ENCODE data around the gene ATF6B.
"Not testable (repeated sequence)": the region's sequence is repeated elsewhere in the genome, so short reads cannot be mapped to it uniquely, and the experiment has no call there.

The ATF6B gene

GRCh38 chr6:32079566-32080290 lies 48.3 kb downstream of the ATF6B start:
- DNase-seq, result no peak

GRCh38 chr6:32076321-32076809 lies 51.7 kb downstream of the ATF6B start:
- no peak for DNase-seq

- no peak for DNase-seq
These were observed 52.3 kb downstream of the ATF6B start for GRCh38 chr6:32075781-32076180.

DNA sequence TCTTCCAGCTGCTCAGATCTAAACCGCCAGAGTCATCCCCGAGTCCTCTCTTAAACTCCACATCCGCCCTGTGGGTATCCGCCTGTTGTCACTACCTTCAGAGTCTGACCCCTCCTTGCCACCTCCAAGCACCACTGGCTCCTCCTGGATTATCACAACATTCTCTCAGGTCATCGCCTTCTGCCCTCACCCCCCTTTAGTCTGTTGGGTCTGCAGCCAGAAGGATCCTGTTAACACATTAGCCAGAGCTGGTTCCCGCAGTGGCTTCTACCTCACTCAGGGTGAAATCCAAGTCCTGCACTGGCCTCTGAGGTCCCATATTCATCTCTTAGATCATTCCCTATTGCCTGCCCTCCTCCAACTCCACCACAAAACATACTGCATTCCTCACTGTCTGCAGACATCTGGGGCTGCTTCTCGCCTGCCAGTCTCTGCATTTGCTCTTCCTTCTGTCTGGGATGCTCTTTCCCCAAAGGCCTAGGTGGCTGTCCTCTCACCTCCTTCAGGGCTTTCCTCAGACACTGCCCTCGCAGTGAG lies 53.0 kb downstream of the ATF6B start:
- DNase-seq, result no peak

DNA sequence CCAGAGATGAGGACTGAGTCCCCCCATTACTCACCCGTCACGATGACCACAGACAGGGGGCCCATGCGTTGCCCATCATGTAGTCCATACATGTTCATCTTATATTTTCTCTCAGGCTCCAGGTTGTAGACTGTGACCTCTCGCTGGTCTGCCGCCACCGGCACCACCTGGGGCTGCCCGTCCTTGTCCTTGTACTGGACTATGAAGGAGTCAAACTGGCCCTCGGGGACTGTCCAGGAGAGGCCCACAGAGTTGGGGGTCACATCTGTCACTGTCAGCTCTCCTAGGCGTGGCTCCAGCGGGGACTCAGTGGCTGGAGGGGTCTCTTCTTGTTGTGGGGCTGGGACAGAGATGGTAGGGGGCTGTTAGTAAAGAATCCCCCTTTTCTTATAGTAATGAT lies 54.4 kb downstream of the ATF6B start:
- DNase-seq, result no peak

DNA sequence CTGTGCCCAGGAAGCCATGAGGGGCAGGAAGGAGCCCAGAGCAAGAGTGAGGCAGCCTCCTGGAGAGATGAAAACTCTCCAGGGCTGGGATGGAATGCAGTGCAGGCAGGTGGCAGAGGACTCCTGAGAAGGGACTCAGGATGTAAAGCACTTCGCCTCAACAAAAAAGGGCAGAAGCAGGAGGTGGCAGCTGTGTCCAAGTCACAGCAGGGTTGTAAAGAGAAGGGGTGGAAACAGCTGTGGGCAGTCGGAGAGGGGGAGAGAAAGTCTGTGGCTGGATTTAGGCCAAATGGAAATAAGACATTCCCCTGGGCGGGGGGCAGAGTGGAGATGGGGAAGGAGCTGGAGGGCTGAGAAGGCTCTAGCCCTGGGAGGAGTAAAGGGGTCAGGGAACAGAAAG lies 54.9 kb downstream of the ATF6B start:
- DNase-seq, result no peak

DNA sequence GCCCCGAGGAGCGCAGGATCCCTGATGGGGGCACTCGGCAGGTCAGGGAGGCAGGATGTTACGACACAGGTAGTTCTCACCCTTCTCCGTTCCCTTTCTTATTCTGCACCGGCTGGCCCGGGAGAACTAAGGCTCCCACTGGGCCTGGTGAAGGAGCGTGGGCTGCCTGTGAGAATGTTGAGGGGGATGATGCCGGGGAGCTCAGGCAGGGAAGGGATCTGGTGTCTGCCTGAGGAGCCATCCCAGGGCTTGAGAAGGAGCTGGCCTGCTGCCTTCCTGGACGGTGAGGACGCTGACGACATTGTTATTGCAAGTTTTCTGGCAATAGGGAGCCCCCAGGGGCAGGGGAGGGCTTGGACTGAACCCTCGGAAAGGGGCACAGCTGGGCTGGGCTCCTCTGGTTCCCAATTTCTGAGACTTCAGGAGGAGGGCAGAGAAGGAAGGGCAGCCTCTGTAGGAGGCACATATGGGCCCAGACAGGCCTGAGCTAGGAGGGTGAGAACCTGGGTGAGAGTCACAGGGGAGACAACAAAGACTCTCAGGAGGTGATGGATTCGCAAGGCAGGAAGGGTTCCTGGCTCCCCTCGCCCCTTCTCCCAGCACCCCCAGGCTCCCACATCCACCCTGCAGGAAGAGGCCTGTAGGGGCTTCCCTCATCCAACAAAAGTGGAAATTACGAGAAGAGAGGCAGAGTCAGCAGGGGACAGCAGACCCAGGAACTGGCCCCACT lies 57.1 kb downstream of the ATF6B start:
- DNase-seq, result no peak

DNA sequence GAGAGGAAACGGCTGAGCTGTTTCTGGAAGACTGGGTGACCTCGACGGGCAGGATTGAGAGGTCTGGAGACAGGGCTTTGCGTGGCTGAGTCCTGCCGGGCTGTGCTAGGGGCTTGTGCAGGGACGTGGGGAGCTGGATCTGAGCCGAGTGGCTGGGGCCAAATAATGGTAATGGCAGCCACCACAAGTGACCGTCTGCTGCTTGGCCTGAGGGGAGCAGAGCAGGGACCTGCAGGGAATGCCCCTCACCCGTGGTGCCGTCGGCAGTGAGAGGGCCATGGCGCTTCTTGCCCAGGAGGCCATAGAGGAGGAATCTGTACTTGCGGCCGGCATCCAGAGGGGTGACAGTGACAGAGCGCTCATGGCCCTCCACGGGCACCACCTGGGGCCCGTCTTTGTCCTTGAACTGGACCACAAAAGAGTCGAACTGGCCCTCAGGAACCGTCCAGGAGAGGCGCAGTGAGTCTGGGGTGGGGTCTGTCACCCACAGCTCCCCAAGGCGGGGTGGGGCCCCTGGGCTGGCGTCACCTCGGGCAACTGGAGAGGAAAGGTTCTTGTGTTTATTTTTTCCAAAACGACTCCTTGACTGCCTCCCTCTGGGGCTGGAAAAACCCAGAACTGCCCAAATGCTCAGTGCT lies 58.0 kb downstream of the ATF6B start:
- no peak for DNase-seq

GRCh38 chr6:32069460-32069859 lies 58.6 kb downstream of the ATF6B start:
- DNase-seq, result no peak

- no peak for DNase-seq
These were observed 59.2 kb downstream of the ATF6B start for GRCh38 chr6:32068867-32069266.

DNA sequence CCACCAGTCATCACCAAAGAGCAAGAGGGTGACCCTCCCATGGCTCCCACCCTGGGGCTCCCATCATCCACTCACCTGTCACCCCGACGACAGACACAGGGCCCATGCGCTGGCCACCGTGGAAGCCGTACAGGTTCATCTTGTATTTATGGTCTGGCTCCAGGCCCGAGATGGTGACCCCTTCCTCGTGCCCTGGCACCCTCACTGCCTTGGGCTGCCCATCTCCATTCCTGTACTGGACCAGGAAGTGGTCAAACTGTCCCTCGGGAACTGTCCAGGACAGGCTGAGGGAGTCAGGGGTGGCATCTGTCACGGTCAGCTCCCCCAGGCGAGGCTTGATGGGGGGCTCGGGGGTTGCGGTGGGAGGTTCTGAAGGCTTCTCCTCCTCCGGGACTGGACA lies 59.7 kb downstream of the ATF6B start:
- not testable (repeated sequence) for DNase-seq

DNA sequence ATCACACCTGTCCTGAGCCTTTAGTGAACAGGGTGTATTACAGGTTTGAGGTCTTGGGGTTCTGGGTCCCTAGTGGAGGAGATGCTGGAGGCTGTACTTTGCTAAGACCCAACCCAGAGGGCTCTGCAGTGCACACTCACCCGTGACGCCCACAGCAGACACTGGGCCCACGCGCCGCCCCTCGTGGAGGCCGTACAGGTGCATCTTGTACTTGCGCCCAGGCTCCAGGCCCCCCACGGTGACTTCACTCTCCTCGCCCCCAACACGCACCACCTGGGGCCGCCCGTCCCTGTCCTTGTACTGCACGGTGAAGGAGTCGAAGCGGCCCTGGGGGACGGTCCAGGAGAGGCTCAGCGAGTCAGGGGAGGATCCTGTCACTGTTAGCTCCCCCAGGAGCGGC lies 60.5 kb downstream of the ATF6B start:
- DNase-seq, result not testable (repeated sequence)
